Activated CD4-positive, alpha-beta T cell treated with anti-CD3 and anti-CD28 coated beads, Interleukin-2, Interleukin-6, amounts not matched to agents 100 ng/mL and 50 ng/mL, durations not matched to agents 16 hours and 8 hours (primary cell): ENCODE measurements around the gene WFS1.

Source experiments
- DNase-seq: peaks from one replicate; pipeline ENCODE4 v3.0.0-alpha.2; 2020

WFS1 gene

DNA sequence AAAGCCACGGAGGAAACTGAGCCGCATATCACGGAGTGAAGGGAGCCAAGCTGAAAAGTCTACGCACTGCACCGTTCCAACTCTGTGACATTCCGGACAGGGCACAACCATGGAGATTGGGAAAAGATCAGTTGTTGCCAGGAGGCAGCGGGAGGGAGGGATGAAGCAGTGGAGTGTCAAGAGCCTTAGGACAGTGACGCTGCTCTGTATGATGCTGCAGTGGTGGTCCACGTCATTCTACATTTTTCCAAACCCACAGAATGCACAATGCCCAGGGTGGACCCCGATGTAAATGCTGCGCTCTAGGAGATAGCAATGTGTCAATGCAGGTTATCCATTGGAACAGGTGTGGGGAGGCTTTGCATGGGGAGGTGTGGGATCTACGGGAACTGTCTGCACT is 7.5 kb upstream of the WFS1 start:
- DNase-seq, result no peak

DNA sequence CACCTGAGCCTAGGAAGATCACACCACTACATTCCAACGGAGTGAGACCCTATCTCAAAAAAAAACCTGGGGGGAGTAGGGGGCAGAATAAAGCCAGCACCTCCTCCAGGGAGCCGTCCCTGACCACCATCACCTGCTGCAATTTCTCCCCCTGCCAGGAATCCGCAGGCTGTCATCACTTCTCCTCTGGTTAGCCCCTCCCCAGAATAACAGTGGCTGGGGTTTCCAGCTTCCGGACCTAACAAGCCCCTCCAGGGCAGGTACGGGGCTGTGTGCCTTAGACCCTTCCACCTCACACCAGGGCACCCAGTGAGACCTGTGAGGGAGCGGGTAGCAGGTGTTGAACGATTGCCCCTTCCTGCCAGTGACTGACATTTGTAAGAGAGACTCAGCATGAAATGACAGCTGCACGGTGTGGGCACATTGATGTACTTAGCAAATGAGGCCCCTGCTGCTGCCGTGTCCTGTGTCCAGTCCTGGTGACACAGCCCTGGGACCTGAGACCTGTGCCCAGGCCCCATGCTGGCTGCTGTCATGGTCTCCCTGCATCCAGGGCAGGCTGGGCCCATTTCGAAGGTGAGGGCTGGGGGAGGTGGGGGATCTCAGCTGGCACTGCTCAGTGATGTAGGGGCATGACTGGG is 6.7 kb upstream of the WFS1 start:
- DNase-seq, result no peak

DNA sequence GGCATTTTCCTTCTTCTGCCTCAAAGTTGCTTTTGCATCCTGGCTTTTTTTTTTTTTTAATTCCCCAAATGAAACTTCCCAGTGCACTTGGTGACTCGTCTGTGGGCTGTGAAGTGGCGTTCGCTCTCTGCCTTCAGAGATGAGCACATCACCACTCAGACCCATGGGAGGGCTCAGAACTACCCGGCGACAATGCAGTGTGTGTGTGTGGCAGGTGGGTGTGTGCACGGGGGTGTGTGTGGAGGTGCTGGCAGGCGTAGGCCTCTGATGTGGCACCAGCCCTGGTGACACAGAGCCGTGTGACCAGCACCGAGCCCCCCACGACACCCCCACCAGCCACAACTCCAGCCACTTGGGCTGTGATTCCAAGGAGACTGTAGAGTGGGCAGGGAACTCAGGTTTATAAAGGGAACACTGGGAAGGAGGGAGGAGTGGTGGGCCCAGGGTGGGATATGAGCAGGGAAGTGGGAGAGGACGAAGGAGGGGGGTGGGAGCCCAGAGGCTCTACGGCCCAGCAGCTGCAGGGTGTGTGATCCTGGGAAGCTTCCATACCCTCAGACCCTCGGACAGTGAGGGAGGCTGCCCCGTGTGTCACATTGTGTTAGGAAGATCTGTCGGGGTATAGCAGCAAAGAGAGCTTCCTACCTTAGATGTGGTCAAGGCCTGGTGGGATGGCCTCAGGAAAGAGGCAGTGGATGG is 6.0 kb upstream of the WFS1 start:
- no peak for DNase-seq

DNA sequence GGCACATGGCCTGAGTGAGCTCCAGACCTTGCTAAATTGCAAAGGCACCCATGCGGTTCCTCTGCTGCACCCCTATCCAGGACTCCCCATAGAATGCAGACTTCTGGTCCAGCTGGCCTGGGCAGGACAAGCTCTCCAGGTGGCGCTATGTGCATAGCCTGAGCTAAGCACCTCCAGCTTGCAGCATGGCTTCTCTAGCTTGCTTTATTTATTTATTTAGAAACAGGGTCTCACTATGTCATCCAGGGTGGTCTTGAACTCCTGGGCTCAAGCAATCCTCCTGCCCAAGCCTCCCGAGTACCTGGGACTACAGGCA is 5.5 kb upstream of the WFS1 start:
- DNase-seq, result peak; percentile 47

DNA sequence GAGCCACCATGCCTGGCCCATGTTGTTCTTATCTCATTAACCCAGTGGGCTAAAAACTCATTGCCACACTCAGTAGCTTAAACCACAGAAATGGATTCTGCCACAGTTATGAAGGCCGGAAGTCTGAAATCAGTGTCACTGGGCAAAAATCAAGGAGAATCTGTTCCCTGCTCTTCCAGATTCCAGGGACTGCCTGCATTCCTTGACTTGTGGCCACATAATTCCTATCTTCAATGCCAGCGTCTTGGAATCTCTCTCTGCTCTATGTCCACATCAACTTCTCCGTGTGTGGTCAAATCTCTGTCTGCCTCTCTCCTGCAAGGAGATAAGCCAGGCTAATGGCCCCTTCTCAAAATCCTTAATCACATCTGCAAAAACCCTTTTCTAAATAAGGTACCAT is 4.1 kb upstream of the WFS1 start:
- DNase-seq, result no peak

DNA sequence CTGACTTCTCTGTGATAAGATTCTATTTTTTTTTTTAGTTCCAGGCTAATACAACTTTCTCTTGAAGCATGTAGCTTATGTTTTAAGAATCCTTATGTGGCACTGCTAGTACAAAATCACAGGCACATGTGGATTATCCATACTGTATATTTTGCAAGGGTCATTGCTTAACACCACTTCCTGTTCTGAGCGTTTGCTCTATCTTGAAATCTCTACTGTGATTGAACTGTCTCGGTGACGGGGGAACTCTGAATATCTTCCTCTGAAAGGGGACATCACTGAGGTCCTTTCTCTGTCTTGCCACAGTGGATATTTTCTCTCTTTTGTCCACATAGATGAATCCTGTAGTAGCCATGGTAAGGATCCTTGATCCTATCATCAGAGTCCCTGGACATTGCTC is 2.1 kb upstream of the WFS1 start:
- DNase-seq, result no peak

DNA sequence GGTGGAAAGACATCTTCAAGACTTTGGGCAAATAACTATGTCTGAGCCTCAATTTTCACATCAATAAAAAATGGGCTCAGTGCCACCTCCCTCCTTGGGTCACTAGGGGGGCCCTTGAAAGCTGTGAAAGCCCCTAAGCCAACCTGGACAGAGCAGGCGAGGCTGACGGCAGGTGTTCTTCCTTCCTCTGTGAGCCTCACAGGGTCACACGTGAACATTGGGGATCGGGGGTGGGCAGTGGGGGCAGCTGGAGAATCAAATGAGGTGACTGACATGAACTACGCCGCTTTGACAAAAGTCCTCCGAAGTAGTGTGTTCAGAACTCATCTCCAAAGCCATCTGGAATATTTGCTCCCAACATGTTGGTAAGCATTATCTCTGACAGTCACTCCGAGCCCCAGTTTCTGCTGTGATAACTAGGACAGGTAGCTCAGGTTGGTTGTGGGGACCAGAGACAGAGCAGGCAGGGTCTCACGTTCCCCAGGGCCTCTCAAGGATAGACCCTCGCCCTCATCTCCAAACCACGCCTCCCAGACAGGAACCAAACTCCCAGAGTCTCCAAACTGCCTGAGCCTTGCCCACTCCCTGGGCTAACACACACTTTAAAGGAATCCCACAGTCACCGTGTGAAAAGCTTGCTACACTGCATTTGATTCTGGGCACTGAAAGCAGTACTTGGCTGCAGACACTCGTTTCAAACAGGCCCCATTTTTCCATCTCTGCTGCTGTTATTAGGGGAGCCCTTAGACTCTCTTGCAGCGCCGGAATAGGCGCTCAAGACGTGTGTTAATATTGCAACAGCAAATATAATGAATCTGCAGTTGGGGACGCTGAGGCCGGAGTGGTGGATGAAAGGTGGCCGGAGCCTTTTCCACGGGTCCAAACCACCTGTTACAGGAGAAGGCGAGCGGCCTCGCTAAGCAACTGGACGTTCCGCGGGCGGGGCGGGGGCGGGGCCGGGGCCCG is 717 bp upstream of the WFS1 start:
- DNase-seq, result no peak

DNA sequence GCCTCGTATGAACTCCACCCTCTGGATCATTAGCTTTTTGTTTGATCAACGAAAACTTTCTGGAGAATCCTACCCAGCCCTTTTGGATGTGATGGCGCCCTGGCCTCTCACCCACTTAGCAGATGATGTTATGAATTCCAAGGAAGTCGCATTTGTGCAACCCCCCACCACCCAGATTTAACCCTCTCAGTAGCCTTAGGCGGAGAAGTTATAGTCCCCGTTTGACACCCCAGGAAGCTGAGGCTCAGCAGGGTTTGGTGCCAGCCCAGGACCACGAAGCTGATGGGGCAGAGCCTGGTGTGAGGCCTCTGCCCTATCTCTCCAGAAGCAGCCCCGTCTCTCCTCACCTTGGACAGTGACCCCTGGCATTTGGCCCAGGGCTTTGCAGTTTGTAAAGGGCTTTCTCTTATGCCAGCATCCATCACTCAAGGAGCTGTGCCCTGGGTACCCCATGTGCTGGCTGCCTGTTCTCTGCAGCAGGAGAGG is 1.0 kb downstream of the WFS1 start:
- no peak for DNase-seq

DNA sequence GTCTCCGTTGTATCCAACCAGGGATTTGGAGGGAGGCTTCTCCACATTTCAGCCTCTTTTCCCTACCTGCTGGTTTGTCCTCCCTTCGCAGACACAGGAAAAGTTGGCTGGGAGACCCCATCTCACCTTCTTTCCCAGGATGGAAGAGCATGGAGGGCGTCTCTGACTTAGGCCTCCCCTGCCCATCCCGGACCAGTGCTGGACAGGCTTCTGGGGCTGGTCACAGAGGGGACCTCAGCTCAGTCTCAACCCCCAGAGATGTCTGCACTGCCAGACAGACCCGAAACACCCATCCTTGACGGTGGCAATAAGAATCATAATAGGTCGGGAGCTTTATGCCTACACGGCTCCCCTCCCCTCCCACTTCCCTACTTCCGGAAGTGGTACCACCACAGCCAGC is 1.6 kb downstream of the WFS1 start:
- DNase-seq, result no peak

DNA sequence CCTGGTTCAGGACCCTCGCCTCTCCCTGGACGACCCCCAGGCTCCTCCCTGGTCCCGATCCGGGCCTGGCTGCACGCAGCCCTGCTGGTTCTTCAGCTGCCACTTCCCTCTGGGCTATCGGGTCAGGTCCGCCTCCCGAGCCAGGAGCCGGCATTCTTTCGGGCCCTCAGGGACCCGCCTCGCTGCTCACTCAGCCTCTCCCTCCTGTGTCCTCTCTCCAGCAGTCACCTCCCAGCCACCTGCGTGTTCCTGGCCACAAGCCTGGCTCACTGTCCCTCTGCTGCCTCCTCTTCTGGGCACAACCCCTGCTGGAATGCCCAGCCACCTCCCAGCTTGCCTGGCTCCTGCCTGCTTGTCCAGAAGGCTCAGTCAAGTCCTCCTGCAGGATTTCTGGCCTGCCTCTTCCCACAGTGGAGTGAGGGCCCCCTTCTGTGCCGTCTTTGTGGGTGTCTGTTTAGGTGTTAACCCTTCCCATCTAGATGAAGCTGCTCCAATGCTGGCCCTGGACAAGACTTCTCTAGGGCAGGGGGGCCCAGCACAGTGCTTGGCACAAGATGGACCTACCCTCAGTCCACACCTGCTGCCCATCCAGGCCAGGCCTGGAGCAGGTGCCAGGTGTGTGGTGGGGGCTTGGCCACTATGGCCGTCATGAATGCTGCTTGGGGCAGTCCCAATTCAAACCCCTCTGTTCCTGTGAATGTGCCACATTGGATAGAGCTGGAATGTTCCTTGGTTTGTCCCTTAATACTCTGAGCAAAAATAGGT is 2.2 kb downstream of the WFS1 start:
- DNase-seq, result no peak

DNA sequence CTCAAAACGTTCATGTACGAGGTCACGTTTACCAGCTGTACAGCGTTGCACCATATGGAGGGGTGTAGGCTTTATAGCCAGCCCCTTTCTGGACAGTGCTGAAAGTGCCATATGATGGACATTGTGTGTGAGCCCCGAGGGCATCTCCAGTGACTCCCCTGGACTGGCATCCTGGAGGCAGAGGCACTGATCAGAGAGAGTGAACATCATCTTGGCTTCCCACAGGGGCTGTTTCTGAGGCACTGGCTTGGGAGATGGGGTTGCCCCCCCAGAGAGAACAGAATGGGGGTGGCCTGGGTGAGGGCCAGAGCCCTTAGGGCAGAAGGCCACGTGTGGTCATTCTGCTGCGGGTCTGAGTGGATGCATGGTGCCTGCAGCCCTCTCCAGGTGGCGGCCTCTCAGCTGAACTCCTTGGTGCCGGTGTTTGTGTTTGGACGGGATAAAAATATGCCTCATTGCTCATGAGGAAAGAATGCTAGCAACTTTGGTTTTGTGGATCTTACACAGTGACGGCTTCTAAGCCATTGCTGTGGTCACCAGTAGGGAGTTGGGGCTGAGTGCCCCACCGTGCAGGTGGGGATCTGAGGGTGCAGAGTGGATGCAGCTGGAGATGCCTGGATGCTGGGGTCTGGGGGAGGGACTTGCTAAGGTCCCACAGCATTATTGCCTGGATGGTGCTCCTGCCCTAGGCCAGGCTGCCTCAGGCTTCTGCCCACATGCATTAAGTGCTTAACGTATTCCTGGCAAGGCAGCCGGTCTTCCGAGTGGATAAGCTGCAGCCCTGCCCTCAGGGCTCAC is 3.4 kb downstream of the WFS1 start:
- no peak for DNase-seq

DNA sequence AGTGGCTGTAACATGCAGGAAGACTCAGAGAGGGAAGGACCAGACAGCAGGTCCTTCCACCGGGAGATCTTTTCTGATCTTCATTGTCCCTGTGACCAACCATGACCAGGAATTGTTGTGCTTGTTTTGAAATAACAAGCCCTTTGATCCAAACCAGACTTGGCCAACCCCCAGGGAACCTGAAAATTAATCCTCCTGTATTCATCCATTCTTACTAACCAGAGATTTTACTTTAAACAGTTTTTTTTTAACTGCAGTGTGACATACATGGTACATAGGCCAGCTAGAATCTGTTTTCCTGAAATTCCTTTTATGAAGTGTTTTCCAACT is 4.0 kb downstream of the WFS1 start:
- DNase-seq, result no peak

DNA sequence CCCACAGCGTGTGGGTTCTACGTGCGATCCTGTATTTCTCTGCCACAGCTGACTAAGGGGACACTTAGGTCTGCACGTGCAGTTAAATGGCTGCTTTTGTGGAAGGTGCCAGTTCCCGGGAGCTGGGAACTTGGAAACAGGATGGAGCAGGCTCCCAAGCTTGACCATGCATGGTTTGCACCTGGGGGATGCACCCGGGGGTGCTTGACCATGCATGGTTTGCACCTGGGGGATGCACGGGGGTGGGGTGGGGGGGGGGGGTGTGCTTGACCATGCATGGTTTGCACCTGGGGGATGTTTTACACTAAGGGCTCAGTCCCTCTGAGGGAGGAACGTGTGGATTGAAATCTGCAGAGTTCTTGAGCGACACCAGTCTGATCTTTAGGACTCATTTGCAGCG is 5.7 kb downstream of the WFS1 start:
- no peak for DNase-seq

DNA sequence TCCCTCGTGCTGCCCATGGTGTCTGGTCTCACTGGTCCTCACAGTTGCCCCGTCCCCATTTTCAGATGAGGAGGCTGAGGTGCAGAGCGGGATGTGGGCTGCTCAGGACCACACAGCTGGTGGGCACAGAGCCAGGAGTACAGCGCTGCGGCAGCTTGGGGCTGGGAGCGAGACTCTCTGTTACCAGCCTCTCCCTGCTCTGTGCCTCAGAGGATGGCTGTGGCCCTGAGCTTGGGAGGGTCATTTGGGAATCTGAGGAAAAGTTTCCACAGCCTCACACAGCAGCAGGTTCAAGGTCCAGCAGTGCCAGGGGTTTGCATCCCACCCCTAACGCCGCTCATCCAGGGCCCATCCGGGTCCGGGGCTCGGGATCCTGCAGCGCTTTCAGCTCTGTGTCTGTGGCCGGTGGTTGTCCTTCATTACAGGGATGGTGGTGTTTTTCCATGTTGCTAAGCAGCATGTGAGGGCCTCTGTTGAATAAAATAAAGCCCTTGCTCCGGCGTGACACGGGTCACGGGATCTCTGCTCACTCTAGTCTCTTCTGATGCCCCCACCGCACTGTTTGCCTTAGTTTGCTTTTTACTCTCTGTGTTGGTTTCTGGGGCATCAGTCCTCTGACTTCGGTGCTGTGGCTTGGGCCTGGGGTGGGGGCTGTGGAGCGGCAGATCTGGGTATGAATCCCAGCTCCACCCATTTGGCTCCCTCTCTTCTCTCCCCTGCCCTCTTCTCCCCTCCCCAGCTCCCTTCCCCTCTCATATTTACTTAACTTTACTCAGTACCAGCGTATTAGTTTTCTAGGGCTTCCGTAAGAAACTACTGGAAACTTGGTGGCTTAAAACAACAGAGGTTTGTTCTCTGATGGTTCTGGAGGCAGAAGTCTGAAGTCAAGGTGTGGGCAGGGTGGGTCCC is 6.5 kb downstream of the WFS1 start:
- no peak for DNase-seq

DNA sequence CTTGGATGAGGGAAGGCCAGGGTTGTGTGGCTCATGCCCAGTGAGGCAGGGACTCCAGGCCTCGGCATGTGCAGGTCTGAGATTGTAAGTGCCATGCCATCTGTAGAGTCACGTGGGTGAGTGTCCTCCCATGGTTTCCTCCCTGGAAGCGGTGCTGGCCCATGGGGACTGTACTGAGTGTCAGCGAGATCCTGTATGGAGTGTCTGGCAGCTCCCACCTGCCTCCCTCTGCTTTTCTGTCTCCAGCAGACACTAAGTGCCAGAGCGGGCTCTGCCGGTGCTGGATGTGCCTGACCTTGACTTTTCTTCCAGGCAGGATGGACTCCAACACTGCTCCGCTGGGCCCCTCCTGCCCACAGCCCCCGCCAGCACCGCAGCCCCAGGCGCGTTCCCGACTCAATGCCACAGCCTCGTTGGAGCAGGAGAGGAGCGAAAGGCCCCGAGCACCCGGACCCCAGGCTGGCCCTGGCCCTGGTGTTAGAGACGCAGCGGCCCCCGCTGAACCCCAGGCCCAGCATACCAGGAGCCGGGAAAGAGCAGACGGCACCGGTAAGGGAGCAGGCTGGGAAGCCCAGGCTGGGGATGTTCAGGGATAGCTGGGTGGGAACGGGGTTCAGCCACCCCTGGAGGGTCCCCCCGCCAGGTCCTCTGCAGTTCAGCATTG is 7.6 kb downstream of the WFS1 start:
- DNase-seq, result no peak

DNA sequence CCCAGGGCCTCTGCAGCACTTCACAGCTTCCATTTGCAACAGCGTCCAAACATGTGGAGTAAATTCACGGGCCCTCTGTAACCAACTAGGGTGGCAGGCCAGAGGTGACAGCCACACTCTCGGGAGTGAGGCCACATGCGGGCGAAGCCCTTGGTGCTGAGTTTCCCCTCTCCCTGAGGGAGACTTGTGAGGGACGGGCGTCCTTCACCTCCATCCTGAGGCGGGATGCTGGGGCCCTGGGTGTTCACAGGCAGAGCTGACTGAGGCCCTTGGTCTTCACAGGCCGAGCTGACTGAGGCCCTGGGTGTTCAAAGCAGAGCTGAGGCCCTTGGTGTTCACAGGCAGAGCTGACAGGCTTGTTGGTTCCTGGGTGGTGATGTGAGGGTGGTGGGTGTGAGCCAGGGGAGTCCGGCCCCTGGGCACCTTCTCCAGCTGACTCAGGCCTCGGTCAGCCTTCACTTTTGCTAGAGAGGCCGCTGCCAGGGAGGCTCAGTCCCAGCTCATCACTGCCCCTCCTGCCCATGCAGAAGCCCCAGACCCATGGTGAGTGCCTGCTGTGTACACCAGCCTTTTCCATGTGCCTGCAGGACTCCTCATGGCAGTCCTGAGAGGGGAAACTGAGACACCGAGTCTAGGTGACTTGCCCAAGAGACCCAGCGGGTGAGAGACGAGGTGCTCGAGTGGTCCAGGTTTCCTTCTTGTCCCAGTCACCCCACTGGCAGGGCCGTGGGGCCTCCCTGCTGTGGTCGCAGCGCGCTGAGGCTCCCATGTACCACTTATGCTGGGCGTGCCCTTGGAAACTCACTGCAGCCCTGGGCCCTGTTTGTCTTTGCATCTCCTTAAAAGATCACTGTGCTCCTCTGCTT is 8.5 kb downstream of the WFS1 start:
- no peak for DNase-seq

DNA sequence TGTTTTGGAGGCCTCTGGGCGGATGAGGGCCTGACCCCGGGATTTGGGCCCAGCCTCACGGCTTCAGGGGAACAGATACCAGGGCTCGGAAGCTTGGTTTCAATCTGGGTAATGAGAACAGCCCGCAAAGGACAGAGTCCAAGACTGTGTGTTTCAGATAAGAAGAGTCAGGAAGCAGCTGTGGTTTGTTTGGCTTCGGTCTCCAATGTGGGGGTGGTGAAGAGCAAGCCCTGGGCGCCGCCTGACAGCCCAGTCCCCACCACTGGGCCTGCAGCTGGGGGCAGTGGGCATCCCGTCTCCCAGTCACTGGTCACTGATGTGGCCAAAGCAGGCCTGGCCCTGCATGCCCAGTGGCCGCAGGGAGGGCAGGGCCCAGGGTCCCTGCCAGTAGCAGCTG is 9.1 kb downstream of the WFS1 start:
- peak; percentile 52 for DNase-seq

DNA sequence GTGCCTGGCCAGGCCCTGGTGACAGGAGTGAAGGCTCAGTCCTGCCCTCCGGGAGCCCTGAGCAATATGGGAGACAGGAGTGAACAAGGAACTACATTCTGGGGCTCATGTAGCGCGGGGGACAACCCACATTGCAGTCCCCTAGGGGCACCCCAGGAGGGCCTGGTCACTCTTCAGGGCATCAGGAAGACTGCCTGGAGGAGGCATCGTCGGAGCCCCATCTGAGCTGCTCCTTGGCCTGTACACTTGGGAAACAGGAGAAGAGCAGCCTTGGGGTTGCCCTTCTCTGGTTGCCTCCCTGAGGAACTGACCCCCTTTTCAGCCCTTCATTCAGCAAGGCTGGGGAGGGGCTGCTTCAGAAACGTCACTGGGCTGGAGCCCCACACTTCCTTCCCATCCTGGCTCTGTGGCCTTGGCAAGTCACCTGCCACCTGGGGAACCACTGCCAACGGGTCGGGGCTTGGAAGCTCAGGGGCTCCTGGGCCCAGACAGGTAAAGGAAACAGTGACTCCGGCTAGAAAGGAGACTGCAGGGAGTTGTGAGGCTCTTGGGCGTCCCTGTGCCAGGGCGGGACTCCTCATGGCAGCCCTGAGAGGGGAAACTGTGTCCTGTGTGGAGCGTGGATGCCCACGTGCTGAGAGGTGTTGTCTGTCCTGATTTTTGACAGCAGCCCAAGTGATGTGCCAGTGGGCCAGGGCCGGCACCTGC is 10.1 kb downstream of the WFS1 start:
- no peak for DNase-seq
